ENCODE measurements around the gene MB. TPM values are rescaled to one million over a fixed set of nuclear protein-coding genes. Genes with fewer than 3 reads are reported as not detected.

Gene MB
- total and polyA plus RNA-seq, 9 of the 15 experiments (the other 6 are each of a cell fraction or from before 2014, with no cell fraction given): not detected

GRCh38 chr22:35560366-35560765, 56.8 kb downstream of the MB start:
- ATAC-seq: no peak
- in situ Hi-C loops (cut with MboI): no loop called here
- no peak for FAIRE-seq
- Histone ChIP-seq H3K4me1 (replicated peaks in 1 of 2; ENCODE audit: control insufficient read depth in 2 of 2, insufficient read depth in 2 of 2, low read length in 2 of 2) (no peaks in the 10 kb centered on the region; a peak in 2 of 5 replicates), H3K79me2 (ENCODE audit: control insufficient read depth, insufficient read depth, low read length) (no peaks in the 10 kb centered on the region), H4K20me1 (replicated peaks; ENCODE audit: control insufficient read depth, insufficient read depth, low read length) (no peaks in the 10 kb centered on the region), H3K27ac (ENCODE audit: extremely low read depth, low read depth, low read length) (no peak overlapping the region), H3K4me2 (ENCODE audit: insufficient read depth, low read length) (no peak overlapping the region), H3K9me1 (ENCODE audit: control insufficient read depth, insufficient read depth, low read length) (no peaks in the 10 kb centered on the region), H3K27me3 (ENCODE audit: control insufficient read depth in 2 of 2, insufficient read depth in 2 of 2, low read length in 2 of 2) (peaks cover 8 to 40% of the 10 kb centered on the region in 2 experiments), H2AFZ (ENCODE audit: low read depth, low read length) (no peak overlapping the region), H3K9me3 (replicated peaks; ENCODE audit: control insufficient read depth, insufficient read depth, low read depth, low read length) (no peaks in the 10 kb centered on the region; the same call in 1 of the 2 replicates), H3K4me3 (no peak overlapping the region), H3K9ac (ENCODE audit: insufficient read depth in 1 of 2, low read depth in 2 of 2, low read length in 2 of 2) (no peak overlapping the region), H3K36me3 (ENCODE audit: control insufficient read depth, insufficient read depth, low read length) (no peaks in the 10 kb centered on the region)
- BruUV-seq (replicated peaks): no TSS peak
- POLR2A ChIA-PET: no interaction called here
- TF ChIP-seq ZFP30 (CRISPR knock-in tag; IDR thresholded peaks at IDR 0.05; ENCODE audit: borderline replicate concordance): no peak
- no peak for TF ChIP-seq ZNF79 (CRISPR knock-in tag; IDR thresholded peaks at IDR 0.05; ENCODE audit: low read depth)
- TF ChIP-seq MAFG (tag; conservative IDR thresholded peaks at IDR 0.05): no peak
- TF ChIP-seq GATAD2A (IDR thresholded peaks at IDR 0.05): no peak
- no peak for TF ChIP-seq POLR2H (tag; IDR thresholded peaks at IDR 0.05; ENCODE audit: low read depth)
- intact Hi-C loops (cut with micrococcal nuclease): no loop called here
- 3% methylated on average over 5 of the region's 5 CpGs for WGBS (ENCODE audit: insufficient coverage, low coverage, missing lambda C conversion rate)
- CTCF ChIA-PET (ENCODE audit: low intra/inter-chr PET ratio): no interaction called here
- no peak for DNase-seq (ENCODE audit: extremely low read depth in 1 of 4, low spot score in 3 of 4)

GRCh38 chr22:35559354-35560005, 57.6 kb downstream of the MB start:
- Histone ChIP-seq H3K9me3 (replicated peaks; ENCODE audit: control insufficient read depth, insufficient read depth, low read depth, low read length) (no peaks in the 10 kb centered on the region; the same call in 1 of the 2 replicates), H3K9ac (ENCODE audit: insufficient read depth in 1 of 2, low read depth in 2 of 2, low read length in 2 of 2) (no peak overlapping the region), H3K4me2 (ENCODE audit: insufficient read depth, low read length) (no peak overlapping the region), H3K79me2 (ENCODE audit: control insufficient read depth, insufficient read depth, low read length) (no peaks in the 10 kb centered on the region), H2AFZ (ENCODE audit: low read depth, low read length) (no peak overlapping the region), H3K27me3 (ENCODE audit: control insufficient read depth in 2 of 2, insufficient read depth in 2 of 2, low read length in 2 of 2) (peaks cover 10 to 44% of the 10 kb centered on the region in 2 experiments; a peak in 4 of 5 replicates), H4K20me1 (replicated peaks; ENCODE audit: control insufficient read depth, insufficient read depth, low read length) (no peaks in the 10 kb centered on the region), H3K9me1 (ENCODE audit: control insufficient read depth, insufficient read depth, low read length) (no peaks in the 10 kb centered on the region), H3K27ac (ENCODE audit: extremely low read depth, low read depth, low read length) (no peak overlapping the region), H3K36me3 (ENCODE audit: control insufficient read depth, insufficient read depth, low read length) (no peaks in the 10 kb centered on the region), H3K4me3 (no peak overlapping the region), H3K4me1 (replicated peaks in 1 of 2; ENCODE audit: control insufficient read depth in 2 of 2, insufficient read depth in 2 of 2, low read length in 2 of 2) (no peaks in the 10 kb centered on the region; a peak in 2 of 5 replicates)
- POLR2A ChIA-PET: no interaction called here
- intact Hi-C loops (cut with micrococcal nuclease): no loop called here
- DNase-seq (ENCODE audit: extremely low read depth in 1 of 4, low spot score in 3 of 4): no peak
- no peak for ATAC-seq
- no peak for FAIRE-seq
- in situ Hi-C loops (cut with MboI): no loop called here
- CTCF ChIA-PET (ENCODE audit: low intra/inter-chr PET ratio): no interaction called here
- WGBS (ENCODE audit: insufficient coverage, low coverage, missing lambda C conversion rate): 7% methylated on average over 2 of the region's 2 CpGs
- BruUV-seq (replicated peaks): no TSS peak
- no peak for TF ChIP-seq EZH2 (IDR thresholded peaks at IDR 0.05; ENCODE audit: borderline replicate concordance, low read depth, low read length)
- no peak for TF ChIP-seq PML (IDR thresholded peaks at IDR 0.05; ENCODE audit: low read length)
- no peak for TF ChIP-seq ERF (CRISPR knock-in tag; IDR thresholded peaks at IDR 0.05)
- TF ChIP-seq ZNF12 (CRISPR knock-in tag; IDR thresholded peaks at IDR 0.05): no peak
- no peak for TF ChIP-seq SMARCB1 (IDR thresholded peaks at IDR 0.05; ENCODE audit: insufficient read length, low read depth)
- TF ChIP-seq ZNF134 (CRISPR knock-in tag; conservative IDR thresholded peaks at IDR 0.05): no peak
- no peak for TF ChIP-seq KLF13 (tag; IDR thresholded peaks at IDR 0.05; ENCODE audit: borderline replicate concordance, low read depth)
- TF ChIP-seq ZNF780A (CRISPR knock-in tag; IDR thresholded peaks at IDR 0.05): no peak
- TF ChIP-seq NKRF (IDR thresholded peaks at IDR 0.05; ENCODE audit: borderline replicate concordance): no peak
- TF ChIP-seq PHF8 (IDR thresholded peaks at IDR 0.05; ENCODE audit: borderline replicate concordance, low read length): no peak
- TF ChIP-seq CSDE1 (IDR thresholded peaks at IDR 0.05): no peak
- TF ChIP-seq GTF2E2 (tag; IDR thresholded peaks at IDR 0.05): no peak
